HL-60/S4 treated with retinoic acid at 250 ng/mL for 4 days and 3 days (cell line): ENCODE measurements around the gene PDCD4.

ENCODE experiments used
- in situ Hi-C: fragments of 300-500 bp; cut with MboI; formaldehyde crosslinking; loops from 2 replicates; pipeline ENCODE4 v1.7.0; 2022; ENCODE audit warnings: low sequenced_read_pairs

The PDCD4 gene

DNA sequence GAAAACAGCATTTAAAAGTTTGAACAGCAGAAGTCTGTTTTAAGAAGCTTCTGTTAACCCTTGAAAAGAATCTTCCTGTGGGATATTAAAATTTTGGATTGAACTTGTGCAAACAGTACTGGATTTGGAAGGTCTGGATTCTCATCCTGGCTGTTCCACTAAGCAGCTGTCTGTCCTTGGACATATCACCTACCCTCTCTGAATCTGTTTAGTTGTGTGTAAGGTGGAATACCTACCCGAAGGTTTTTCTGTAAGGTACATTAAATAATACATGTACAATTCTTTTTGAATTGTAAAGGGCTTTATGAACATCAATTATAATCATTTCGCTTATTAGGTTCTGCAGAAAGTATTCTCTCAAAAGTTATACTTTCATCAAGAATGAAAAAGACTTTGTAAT is 2.2 kb downstream of the PDCD4 start:
- in situ Hi-C loops: loop anchor here (10.0 to 25.0 kb wide), 2 partner anchors 119 to 562 kb away; partner anchors contain the start of gene SMNDC1

DNA sequence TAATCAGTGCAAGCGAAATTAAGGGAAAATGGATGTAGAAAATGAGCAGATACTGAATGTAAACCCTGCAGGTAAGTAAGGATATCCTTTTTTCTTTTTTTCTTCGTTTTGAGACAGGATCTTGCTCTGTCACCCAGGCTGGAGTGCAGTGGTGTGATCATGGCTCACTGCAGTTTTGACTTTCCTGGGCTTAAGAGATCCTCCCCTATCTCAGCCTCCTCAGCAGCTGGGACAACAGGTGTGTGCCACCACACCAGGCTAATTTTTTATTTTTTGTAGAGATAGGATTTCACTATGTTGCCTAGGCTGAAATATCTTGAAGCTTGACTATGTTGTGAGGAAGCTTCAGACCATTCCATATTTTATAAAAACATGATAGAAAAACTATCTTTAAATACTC is 4.3 kb downstream of the PDCD4 start:
- in situ Hi-C loops: loop anchor here (10.0 to 25.0 kb wide), 2 partner anchors 121 to 264 kb away; no protein-coding TSS in a partner anchor

DNA sequence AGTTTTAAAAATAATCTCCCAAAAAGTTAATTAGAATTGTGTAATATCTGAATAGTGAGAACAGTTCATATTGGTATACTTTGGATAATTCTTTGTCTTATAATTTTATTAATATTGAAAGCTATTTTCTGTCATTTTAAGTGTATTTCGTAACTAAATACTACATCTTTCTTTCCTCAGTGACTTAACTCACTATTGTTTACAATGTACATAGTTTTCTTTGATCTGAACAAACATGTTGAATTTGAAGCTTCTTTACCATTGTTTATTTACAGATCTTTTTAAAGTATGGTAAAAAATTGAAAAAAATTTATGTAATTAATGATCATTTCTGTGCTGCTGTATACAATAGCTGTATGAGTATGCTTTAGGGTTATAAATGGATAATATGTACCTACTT is 5.1 kb downstream of the PDCD4 start:
- in situ Hi-C loops: loop anchor here (10.0 to 25.0 kb wide), 2 partner anchors 122 to 264 kb away; no protein-coding TSS in a partner anchor

DNA sequence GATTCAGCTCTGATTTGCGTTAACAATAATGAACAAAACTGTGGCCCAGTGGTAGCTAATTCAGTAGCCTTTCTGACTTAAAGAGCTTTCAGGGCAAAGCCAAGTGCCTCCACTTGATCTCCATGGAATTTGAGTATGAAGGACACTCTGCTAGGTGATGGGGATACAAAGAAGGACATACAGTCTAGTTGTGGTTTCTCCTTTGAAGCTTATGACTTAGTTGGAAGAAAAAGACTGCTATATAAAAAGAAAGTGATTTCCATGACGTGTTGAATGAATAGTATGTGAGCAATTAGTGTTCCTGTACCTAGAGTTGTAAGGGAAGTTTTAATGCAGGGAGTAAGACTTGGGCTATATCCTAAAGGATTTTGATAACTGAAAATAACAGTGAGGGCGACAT is 8.3 kb downstream of the PDCD4 start:
- in situ Hi-C loops: loop anchor here (25.0 kb wide), 1 partner anchor 268 kb away; no protein-coding TSS in a partner anchor

DNA sequence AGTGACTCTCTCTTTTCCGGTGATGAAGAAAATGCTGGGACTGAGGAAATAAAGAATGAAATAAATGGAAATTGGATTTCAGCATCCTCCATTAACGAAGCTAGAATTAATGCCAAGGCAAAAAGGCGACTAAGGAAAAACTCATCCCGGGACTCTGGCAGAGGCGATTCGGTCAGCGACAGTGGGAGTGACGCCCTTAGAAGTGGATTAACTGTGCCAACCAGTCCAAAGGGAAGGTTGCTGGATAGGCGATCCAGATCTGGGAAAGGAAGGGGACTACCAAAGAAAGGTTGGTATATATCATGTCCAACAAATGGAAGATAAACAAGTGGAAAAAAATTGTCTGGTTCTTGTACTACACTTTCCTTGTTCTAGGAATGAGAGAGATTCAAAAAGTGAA is 9.5 kb downstream of the PDCD4 start:
- in situ Hi-C loops: loop anchor here (25.0 kb wide), 1 partner anchor 269 kb away; no protein-coding TSS in a partner anchor

DNA sequence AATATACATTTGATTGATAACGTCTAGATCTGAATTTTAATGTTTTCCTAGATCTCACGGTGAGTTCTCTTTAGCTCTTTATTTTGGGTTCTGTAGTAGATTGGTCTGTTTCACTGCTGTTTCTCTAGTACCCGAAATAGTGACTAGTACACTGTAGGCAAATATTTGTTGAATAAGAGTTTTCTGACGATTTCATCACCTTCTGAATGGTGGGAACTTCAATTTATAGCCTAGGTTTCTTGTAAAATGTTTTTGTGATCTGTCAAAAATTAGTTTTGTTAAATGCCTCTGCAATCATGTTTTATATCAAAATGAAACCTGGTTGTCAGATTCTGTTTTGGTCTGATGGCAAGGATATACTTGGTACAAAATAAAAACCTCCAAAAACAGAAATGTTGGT is 10.2 kb downstream of the PDCD4 start:
- in situ Hi-C loops: loop anchor here (25.0 kb wide), 1 partner anchor 270 kb away; no protein-coding TSS in a partner anchor

DNA sequence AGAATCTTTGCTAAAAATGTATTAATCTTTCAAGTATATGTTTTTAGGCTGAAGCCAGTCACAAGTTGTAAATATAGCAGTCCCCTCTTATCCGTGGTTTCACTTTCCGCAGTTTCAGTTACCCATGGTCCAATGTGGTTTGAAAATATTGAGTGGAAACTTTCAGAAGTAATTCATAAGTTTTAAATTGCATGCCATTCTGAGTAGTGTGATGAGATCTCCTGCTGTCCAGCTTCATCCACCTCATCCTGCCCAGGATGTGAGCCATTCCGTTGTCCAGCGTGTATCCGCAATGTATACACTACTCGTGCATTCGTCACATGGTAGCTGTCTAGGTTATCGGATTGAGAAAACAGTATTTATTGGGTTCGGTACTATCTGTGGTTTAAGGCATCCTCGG is 12.2 kb downstream of the PDCD4 start:
- in situ Hi-C loops: loop anchor here (25.0 kb wide), 1 partner anchor 272 kb away; no protein-coding TSS in a partner anchor

DNA sequence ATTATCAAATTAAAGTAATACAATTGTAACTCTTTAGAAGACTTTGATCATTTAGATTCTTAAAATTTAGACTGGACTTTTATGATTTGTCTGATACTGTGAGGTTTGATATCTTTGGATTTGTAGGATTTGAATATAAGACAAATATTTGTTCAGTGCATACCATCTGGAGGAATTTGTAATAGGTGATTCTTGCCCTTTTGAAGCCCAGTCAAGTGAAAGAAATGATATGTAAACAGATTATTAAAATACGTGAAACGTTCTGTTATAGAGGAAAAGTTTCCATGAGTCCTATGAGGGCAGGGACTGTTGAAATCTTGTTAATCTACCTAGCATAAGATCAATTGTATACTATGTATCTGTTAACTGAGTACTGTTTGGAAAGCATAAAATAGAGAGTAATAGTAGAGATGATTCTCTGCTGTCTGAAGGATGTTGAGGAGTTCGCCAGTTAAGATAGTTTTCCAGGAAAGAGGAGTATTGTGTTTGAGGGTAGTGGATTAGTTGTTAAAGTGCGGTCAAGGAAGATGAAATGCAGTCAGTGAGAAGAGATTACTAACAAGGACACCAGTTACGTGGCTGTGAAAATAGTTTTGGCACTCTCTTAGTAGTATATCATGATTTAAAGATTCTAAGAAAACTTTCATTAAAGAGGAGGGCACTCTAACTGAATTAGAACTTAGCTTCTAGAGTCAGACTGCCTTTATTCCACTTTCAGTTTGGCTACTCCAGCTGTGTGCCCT is 14.4 kb downstream of the PDCD4 start:
- in situ Hi-C loops: loop anchor here (25.0 kb wide), 1 partner anchor 274 kb away; no protein-coding TSS in a partner anchor

DNA sequence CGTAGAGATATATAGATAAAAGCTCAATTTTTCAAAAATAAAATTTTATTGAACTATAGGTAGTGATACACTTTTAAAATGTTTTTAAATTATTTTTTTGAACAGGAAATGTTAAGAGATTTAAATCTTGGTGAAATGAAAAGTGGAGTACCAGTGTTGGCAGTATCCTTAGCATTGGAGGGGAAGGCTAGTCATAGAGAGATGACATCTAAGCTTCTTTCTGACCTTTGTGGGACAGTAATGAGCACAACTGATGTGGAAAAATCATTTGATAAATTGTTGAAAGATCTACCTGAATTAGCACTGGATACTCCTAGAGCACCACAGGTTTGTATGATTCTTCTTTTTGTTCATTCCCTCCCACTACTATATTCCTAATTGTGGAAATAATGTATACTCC is 15.8 kb downstream of the PDCD4 start:
- in situ Hi-C loops: loop anchor here (25.0 kb wide), 1 partner anchor 275 kb away; no protein-coding TSS in a partner anchor

DNA sequence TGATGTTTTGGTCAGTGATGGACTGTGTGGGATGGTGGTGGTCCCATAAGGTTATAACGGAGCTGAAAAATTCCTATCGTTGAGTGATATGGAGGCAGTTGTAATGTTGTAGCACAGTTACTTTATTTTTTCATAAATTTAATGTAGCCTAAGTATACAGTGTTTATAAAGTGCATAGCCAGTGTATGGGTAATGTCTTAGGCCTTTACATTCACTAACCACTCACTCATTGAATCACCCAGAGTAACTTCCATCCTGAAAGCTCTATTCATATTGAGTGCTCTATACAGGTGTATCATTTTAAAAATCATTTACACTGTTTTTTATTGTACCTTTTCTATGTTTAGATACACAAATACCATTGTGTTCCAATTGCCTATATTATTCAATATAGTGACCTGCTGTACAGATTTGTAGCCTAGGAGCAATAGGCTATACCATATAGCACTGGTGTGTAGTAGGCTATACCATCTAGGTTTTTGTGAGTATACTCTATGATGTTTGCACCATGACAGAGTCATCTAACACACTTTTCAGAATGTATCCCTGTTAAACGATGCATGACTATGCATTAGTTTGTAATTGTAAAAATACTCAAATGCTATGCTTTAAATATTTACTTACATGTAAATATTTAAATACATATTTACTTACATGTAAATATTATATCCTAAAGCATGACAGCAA is 21.0 kb downstream of the PDCD4 start:
- in situ Hi-C loops: loop anchor here (25.0 kb wide), 1 partner anchor 280 kb away; no protein-coding TSS in a partner anchor

DNA sequence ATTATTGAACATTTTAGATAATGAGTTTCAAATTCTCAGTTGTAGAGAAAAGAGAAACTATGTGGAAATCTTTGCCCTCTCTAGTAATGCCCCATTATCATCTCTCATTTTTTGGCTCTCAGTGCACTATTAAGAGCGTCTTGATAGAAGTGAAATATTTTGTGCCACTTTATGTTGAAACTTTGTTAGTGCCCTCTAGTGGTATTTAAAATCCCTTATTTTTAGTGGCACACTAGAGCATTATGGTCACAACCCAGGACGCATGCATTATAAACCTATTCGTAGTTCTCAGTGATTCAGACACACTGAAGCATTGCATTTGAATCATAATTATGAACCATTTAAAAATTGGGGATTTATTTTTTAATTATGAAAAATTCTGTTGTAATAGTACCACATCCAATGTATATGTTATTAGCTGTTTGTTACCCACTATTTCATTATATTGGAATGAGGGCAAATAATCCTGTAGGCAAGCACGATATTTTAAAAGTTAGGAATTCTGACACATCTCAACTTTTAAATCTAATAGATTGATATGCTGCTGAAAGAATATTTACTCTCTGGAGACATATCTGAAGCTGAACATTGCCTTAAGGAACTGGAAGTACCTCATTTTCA is 21.9 kb downstream of the PDCD4 start:
- in situ Hi-C loops: loop anchor here (25.0 kb wide), 1 partner anchor 281 kb away; no protein-coding TSS in a partner anchor

DNA sequence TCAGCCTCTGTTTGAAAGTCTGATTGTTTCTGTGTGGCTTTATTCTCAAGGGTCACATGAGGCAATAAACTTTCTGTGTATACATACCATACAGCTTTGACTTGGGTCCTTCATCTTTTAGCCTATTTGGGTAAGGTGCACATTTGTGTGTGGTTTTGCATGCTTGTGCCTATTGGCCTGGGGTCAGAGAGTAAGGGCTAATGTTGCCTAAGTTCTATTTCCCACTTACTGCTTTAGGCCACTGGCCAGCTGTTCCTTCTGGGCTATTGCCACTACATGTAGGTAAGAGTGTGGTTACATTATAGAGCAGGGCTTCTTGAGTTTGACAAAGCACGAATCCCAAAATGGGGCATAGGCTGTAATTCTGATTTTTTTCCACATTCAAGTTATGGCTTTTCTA is 25.5 kb downstream of the PDCD4 start:
- in situ Hi-C loops: loop anchor here (25.0 kb wide), 1 partner anchor 285 kb away; no protein-coding TSS in a partner anchor

DNA sequence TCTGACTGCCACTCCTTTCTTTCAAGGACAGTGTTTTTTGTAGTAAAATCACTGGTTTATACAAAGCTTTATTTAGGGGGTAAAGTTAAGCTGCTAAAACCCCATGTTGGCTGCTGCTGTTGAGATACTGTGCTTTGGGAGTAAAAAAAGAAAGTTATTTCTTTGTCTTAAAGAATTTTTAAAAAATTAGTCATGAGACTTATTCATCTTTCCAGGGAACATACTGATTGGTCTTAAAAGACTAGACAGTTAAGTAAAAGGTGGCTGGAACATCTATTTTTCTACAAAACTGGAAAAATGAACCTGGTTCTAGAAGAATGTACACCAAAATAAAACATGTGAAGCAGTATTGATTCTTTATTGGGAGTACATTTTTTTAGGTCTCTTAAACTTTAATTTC is 26.7 kb downstream of the PDCD4 start:
- in situ Hi-C loops: loop anchor here (25.0 kb wide), 1 partner anchor 286 kb away; no protein-coding TSS in a partner anchor

DNA sequence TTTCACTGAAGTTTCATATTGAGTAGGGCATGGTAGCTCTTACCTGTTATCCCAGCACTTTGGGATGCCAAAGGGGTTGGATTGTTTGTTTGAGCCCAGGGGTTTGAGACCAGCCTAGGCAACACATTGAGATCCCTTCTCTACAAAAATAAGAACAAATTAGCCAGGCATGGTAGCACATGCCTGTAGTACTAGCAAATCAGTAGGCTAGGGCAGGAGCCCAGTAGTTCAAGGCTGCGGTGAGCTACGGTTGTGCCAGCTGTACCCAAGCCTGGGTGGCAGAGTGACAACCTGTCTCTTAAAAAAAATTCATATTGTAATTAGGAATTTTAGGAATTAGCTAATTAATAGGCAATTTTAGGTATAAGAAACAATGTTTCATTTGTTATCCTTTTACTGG is 29.3 kb downstream of the PDCD4 start:
- in situ Hi-C loops: no loop called here

DNA sequence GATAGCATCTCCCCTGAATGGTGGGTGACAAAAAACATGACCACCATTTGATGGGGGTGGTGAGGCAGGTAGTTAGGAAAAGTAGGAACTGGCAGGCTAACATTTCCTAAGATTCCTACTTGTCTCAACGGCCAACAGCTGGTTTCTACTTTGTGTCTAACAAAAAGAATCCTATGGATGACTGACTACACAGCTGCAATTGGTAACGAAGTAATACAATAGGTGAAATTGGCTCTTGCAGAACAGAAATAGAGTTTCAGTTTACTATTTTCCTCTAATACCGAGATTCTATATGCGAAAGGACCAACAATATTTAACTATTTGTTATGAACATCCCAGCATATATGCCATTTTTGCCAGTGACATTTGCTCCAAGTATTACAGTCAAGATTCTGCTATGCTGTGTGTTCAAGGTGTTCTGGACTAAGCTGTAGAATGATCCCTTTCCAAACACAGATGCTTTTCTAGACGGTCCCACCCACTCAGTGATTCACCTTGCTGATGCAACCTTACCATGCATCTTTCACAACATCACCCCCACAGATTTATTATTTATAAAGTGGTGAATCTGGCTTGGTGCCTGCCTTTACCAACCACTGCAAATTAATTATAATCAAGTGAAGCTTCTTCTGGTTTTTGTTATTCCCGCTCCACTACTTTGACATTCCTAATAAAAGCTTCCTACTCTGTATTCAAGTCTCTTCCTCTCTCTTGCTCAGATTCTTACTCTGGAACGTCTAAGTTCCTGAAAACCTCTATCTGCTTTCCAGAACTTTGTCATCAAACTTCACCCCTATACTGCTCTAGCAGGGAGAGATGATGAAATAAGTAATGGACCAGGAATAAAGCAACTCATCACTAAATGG is 30.5 kb downstream of the PDCD4 start:
- in situ Hi-C loops: no loop called here

DNA sequence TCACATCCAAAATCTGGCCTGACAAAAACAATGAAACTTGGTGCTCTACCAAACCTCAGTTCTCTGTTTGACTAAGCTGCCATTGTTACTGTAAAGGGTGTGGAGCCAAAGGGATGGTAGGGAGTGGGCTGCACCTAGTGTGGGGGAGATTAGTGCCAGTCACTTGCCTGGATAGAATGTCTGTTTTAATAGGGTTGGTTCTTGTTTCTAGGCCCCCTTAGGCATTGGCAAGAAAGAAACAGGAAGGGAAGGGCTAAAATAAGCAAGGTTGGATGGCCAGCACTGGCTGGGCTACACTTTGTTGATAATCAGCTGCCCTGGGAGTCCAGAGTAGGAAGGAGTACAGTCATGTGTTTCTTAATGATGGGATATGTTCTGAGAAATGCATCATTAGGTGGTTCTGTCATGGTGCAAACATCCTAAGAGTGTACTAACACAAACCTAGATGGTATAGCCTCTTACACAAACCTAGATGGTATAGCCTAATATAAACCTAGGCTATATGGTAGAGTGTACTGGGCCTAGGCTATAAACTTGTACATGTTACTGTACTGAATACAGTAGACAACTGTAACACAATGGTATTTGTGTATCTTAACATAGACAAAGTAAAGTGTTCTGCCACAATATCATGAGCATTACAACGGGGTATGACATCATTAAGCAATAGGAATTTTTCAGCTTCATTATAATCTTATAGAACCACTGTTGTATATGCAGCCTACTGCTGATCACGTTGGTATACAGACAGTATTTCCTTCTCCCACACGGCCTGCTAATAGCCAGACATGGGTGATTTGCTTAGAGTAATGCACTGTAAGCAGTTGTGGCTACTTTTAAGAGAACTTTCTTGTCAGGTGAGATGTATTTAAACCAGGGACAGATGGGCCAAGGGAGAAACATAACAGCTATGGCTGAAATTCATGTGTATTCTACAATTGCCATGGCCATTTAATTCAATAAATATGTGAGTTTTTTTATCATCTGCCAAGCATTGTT is 31.9 kb downstream of the PDCD4 start:
- in situ Hi-C loops: no loop called here

DNA sequence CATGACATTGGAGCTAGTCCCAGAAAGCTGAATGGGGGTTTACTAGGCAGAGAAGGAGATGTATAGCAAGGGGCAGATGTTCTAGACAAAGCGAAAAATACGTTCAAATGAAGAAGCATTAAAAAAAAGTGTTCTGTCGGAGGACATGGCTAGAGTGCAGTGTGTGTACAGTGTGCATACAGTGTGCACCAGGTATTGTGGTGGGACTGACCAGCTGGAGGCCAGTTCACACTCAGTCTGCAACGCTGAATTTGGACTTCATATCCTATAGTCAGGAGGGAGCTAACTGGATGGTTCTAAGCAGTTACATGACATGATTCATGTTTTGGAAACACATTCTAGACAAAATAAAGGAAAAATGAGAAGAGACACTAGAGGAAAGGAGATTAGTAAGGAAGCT is 38.4 kb downstream of the PDCD4 start:
- in situ Hi-C loops: no loop called here

DNA sequence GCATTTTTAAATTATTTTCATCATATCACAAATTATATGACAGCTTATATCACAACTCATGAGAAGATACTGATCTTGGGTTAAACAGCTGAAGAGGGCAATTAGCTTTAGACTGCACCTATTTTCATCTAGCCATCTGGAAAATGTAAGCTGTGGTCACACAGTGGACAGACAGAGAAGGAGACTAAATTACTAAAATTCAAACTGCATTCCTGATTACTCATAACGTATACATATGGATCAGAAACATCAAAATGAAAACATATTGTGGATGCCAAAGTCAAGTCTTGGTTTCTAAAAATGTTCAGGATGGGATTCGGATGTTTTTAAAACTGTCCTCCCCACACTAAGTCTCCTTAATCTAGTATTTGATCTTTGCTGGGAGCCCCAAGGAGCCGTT is 40.6 kb downstream of the PDCD4 start:
- in situ Hi-C loops: no loop called here

DNA sequence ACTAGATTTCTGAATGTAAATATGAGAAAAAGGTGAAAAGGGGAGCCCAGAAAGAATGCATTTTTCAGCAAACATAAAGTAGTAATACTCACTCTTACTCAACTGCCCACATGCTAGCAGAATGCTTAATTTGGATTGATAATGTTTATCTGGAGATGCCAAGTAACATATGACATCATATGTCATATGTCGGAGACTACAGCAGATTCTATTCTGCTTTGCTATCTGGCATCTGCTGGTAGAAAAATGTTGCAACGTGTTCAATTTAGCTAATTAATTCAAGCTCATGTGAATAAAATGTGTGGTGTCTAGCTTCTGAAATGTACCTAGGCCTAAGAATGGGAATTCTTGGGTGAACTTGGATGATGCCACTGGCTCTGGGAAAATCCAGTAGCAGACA is 42.7 kb downstream of the PDCD4 start:
- in situ Hi-C loops: no loop called here
